Stimulated activated naive B cell treated with anti-CD40 and anti-IgM and Interleukin-4, amounts not matched to agents 10 μg/mL and 1 μg/mL and 100 μg/mL, for 72 hours (primary cell): ENCODE measurements around the gene SCN7A.

Experiments
- ATAC-seq, 2 donors: fragments of 150-1000 bp; cut with Tn5 transposase; replicated peaks; 2 replicates each; pipeline ENCODE4 v1.10.0; 2021; ENCODE audit warnings: moderate library complexity in 1 of 2
- DNase-seq: peaks from one replicate; pipeline ENCODE4 v3.0.0; 2021
- H3K27ac Mint-ChIP-seq: one replicate; pipeline ENCODE4 v1.8.0; 2022; ENCODE audit warnings: mild to moderate bottlenecking, mixed read lengths
- H3K27me3 Mint-ChIP-seq, 2 donors: one replicate each; pipeline ENCODE4 v1.8.0; 2022; ENCODE audit warnings: mixed read lengths in 2 of 2
- H3K36me3 Mint-ChIP-seq, 2 donors: one replicate each; pipeline ENCODE4 v1.8.0; 2022; ENCODE audit warnings: mixed read lengths in 2 of 2, mild to moderate bottlenecking in 1 of 2
- H3K4me1 Mint-ChIP-seq, 2 donors: one replicate each; pipeline ENCODE4 v1.8.0; 2022; ENCODE audit warnings: mixed read lengths in 2 of 2, mild to moderate bottlenecking in 1 of 2
- H3K4me3 Mint-ChIP-seq, 2 donors: one replicate each; pipeline ENCODE4 v1.8.0; 2022; ENCODE audit warnings: mild to moderate bottlenecking in 2 of 2, mixed read lengths in 2 of 2, moderate library complexity in 1 of 2
- H3K9me3 Mint-ChIP-seq, 2 donors: one replicate each; pipeline ENCODE4 v1.8.0; 2022; ENCODE audit warnings: mixed read lengths in 2 of 2, mild to moderate bottlenecking in 1 of 2

The SCN7A gene

GRCh38 chr2:166494140-166494624 is at the start of gene SCN7A:
TSS of gene SCN7A (minus strand) at chr2:166494249. CDS start at chr2:166477696, 16,553 bp downstream.
- DNase-seq (no peak), ATAC-seq (no peak)
- H3K4me3 Mint-ChIP-seq, result no peak within 1 kb of the TSS

GRCh38 chr2:166539340-166540162 is 45.5 kb upstream of the SCN7A start:
- peaks cover 5% of the 10 kb centered on the region in 2 donors for H3K4me1 Mint-ChIP-seq
- H3K36me3 Mint-ChIP-seq, result no peaks in the 10 kb centered on the region
- no peaks in the 10 kb centered on the region for H3K9me3 Mint-ChIP-seq
- ATAC-seq (peak; percentile 81 to 82), DNase-seq (peak; percentile 10)
- peaks cover 5 to 19% of the 10 kb centered on the region in 2 donors for H3K27me3 Mint-ChIP-seq
- H3K27ac Mint-ChIP-seq, result peak overlapping the region; percentile 7
- H3K4me3 Mint-ChIP-seq, result no peak overlapping the region

More at GRCh38 chr2:166494140-166494624, at the start of gene SCN7A:
- Mint-ChIP-seq H3K4me1 (no peaks in the 10 kb centered on the region), H3K9me3 (no peaks in the 10 kb centered on the region), H3K36me3 (no peaks in the 10 kb centered on the region), H3K27me3 (peaks cover 7 to 9% of the 10 kb centered on the region in 2 donors), H3K27ac (no peak within 1 kb of the TSS)

- H3K27ac Mint-ChIP-seq, result no peak overlapping the region
- ATAC-seq (no peak), DNase-seq (no peak)
- peaks cover 5 to 19% of the 10 kb centered on the region in 2 donors for H3K27me3 Mint-ChIP-seq
- H3K4me3 Mint-ChIP-seq, result no peak overlapping the region
- H3K4me1 Mint-ChIP-seq, result peaks cover 5% of the 10 kb centered on the region in 2 donors
- no peaks in the 10 kb centered on the region for H3K9me3 Mint-ChIP-seq
- H3K36me3 Mint-ChIP-seq, result no peaks in the 10 kb centered on the region
These were observed 42.1 kb upstream of the SCN7A start for GRCh38 chr2:166536111-166536510.

- DNase-seq (no peak), ATAC-seq (no peak)
- H3K27me3 Mint-ChIP-seq, result no peaks in the 10 kb centered on the region
- no peaks in the 10 kb centered on the region for H3K36me3 Mint-ChIP-seq
- no peak overlapping the region for H3K4me3 Mint-ChIP-seq
- H3K4me1 Mint-ChIP-seq, result no peaks in the 10 kb centered on the region
- H3K27ac Mint-ChIP-seq, result no peak overlapping the region
- no peaks in the 10 kb centered on the region for H3K9me3 Mint-ChIP-seq
These were observed 27.1 kb upstream of the SCN7A start for GRCh38 chr2:166521155-166521554.

GRCh38 chr2:166520604-166521003 is 26.6 kb upstream of the SCN7A start:
- ATAC-seq (no peak), DNase-seq (no peak)
- no peaks in the 10 kb centered on the region for H3K4me1 Mint-ChIP-seq
- H3K4me3 Mint-ChIP-seq, result no peak overlapping the region
- no peaks in the 10 kb centered on the region for H3K36me3 Mint-ChIP-seq
- no peaks in the 10 kb centered on the region for H3K9me3 Mint-ChIP-seq
- no peaks in the 10 kb centered on the region for H3K27me3 Mint-ChIP-seq
- H3K27ac Mint-ChIP-seq, result no peak overlapping the region

GRCh38 chr2:166519391-166519962 is 25.4 kb upstream of the SCN7A start:
- Mint-ChIP-seq H3K9me3 (no peaks in the 10 kb centered on the region), H3K27me3 (no peaks in the 10 kb centered on the region), H3K4me3 (no peak overlapping the region), H3K4me1 (no peaks in the 10 kb centered on the region), H3K27ac (no peak overlapping the region), H3K36me3 (no peaks in the 10 kb centered on the region)
- DNase-seq, result no peak
- ATAC-seq, result no peak

- Mint-ChIP-seq H3K9me3 (no peaks in the 10 kb centered on the region), H3K27me3 (no peaks in the 10 kb centered on the region), H3K36me3 (no peaks in the 10 kb centered on the region), H3K4me3 (no peak overlapping the region), H3K27ac (no peak overlapping the region), H3K4me1 (no peaks in the 10 kb centered on the region)
- ATAC-seq, result no peak
- no peak for DNase-seq
These were observed 24.8 kb upstream of the SCN7A start for GRCh38 chr2:166518634-166519390.

- no peak for ATAC-seq
- no peaks in the 10 kb centered on the region for H3K36me3 Mint-ChIP-seq
- no peak overlapping the region for H3K4me3 Mint-ChIP-seq
- no peak for DNase-seq
- no peaks in the 10 kb centered on the region for H3K4me1 Mint-ChIP-seq
- no peaks in the 10 kb centered on the region for H3K27me3 Mint-ChIP-seq
- H3K9me3 Mint-ChIP-seq, result no peaks in the 10 kb centered on the region
- H3K27ac Mint-ChIP-seq, result no peak overlapping the region
These were observed 23.5 kb upstream of the SCN7A start for GRCh38 chr2:166517533-166518061.

- H3K27me3 Mint-ChIP-seq, result no peaks in the 10 kb centered on the region
- ATAC-seq, result no peak
These were observed 22.8 kb upstream of the SCN7A start for GRCh38 chr2:166516712-166517303.

GRCh38 chr2:166513952-166514351 is 19.9 kb upstream of the SCN7A start:
- Mint-ChIP-seq H3K4me3 (no peak overlapping the region), H3K9me3 (no peaks in the 10 kb centered on the region), H3K27ac (no peak overlapping the region), H3K4me1 (no peaks in the 10 kb centered on the region), H3K27me3 (no peaks in the 10 kb centered on the region), H3K36me3 (no peaks in the 10 kb centered on the region)
- no peak for ATAC-seq
- no peak for DNase-seq

More at GRCh38 chr2:166516712-166517303, 22.8 kb upstream of the SCN7A start:
- H3K27ac Mint-ChIP-seq, result no peak overlapping the region
- H3K9me3 Mint-ChIP-seq, result no peaks in the 10 kb centered on the region
- H3K36me3 Mint-ChIP-seq, result no peaks in the 10 kb centered on the region
- DNase-seq, result no peak
- no peaks in the 10 kb centered on the region for H3K4me1 Mint-ChIP-seq
- H3K4me3 Mint-ChIP-seq, result no peak overlapping the region

GRCh38 chr2:166499281-166499680 is 5.2 kb upstream of the SCN7A start:
- Mint-ChIP-seq H3K36me3 (no peaks in the 10 kb centered on the region), H3K27ac (no peak overlapping the region), H3K4me3 (no peak overlapping the region), H3K4me1 (no peaks in the 10 kb centered on the region), H3K27me3 (peaks cover 4% of the 10 kb centered on the region in 2 donors), H3K9me3 (peaks cover 0 to 1% of the 10 kb centered on the region in 2 donors)
- no peak for ATAC-seq
- DNase-seq, result no peak

- no peaks in the 10 kb centered on the region for H3K9me3 Mint-ChIP-seq
- H3K36me3 Mint-ChIP-seq, result no peaks in the 10 kb centered on the region
- DNase-seq (no peak), ATAC-seq (no peak)
- no peak overlapping the region for H3K27ac Mint-ChIP-seq
- H3K27me3 Mint-ChIP-seq, result peaks cover 7 to 9% of the 10 kb centered on the region in 2 donors
- no peak overlapping the region for H3K4me3 Mint-ChIP-seq
- no peaks in the 10 kb centered on the region for H3K4me1 Mint-ChIP-seq
These were observed 2.6 kb downstream of the SCN7A start for GRCh38 chr2:166491461-166491860.

GRCh38 chr2:166487171-166487570 is 6.9 kb downstream of the SCN7A start:
- H3K36me3 Mint-ChIP-seq, result no peaks in the 10 kb centered on the region
- H3K27ac Mint-ChIP-seq, result no peak overlapping the region
- ATAC-seq (no peak), DNase-seq (no peak)
- H3K9me3 Mint-ChIP-seq, result no peaks in the 10 kb centered on the region
- H3K4me1 Mint-ChIP-seq, result no peaks in the 10 kb centered on the region
- no peak overlapping the region for H3K4me3 Mint-ChIP-seq
- H3K27me3 Mint-ChIP-seq, result no peaks in the 10 kb centered on the region

- no peak for DNase-seq
- H3K4me1 Mint-ChIP-seq, result no peaks in the 10 kb centered on the region
- no peak overlapping the region for H3K4me3 Mint-ChIP-seq
- no peak for ATAC-seq
- no peaks in the 10 kb centered on the region for H3K36me3 Mint-ChIP-seq
- no peaks in the 10 kb centered on the region for H3K27me3 Mint-ChIP-seq
- H3K9me3 Mint-ChIP-seq, result no peaks in the 10 kb centered on the region
- H3K27ac Mint-ChIP-seq, result no peak overlapping the region
These were observed 8.4 kb downstream of the SCN7A start for GRCh38 chr2:166485558-166486178.
